ENCODE measurements around the gene PSMD14. TPM values are rescaled to one million over a fixed set of nuclear protein-coding genes. Genes with fewer than 3 reads are reported as not detected.

PSMD14 gene
- total RNA-seq, 1 experiment from 2014 or later: 83.7 TPM

- Mint-ChIP-seq H3K4me1 (peaks cover 0 to 4% of the 10 kb centered on the region in 2 experiments; a peak in 2 of 4 replicates), H3K9me3 (no peaks in the 10 kb centered on the region), H3K27me3 (ENCODE audit: low read depth) (no peaks in the 10 kb centered on the region), H3K27ac (no peak overlapping the region), H3K4me3 (no peak overlapping the region), H3K36me3 (ENCODE audit: insufficient read depth in 1 of 3, low read depth in 3 of 3) (no peaks in the 10 kb centered on the region)
- Histone ChIP-seq H2BK120ac (ENCODE audit: low read depth, low read length, poor library complexity, severe bottlenecking) (no peak overlapping the region), H3K27me3 (ENCODE audit: insufficient read depth, low read length) (no peaks in the 10 kb centered on the region), H4K5ac (ENCODE audit: insufficient read length, low read depth, low read length) (no peak overlapping the region), H3K79me2 (ENCODE audit: insufficient read depth, low read length) (no peaks in the 10 kb centered on the region), H2BK12ac (ENCODE audit: insufficient read length, low read depth, low read length) (no peak overlapping the region), H3K4me1 (ENCODE audit: insufficient read depth, low read length) (no peaks in the 10 kb centered on the region), H2BK5ac (ENCODE audit: insufficient read length, low read length) (no peak overlapping the region), H3K4ac (ENCODE audit: low read depth, low read length) (no peak overlapping the region), H3K4me2 (ENCODE audit: insufficient read depth, insufficient read length, low read length) (no peak overlapping the region), H3T11ph (ENCODE audit: low read length) (no peak overlapping the region), H4K20me1 (ENCODE audit: control insufficient read depth, insufficient read depth, insufficient read length) (no peaks in the 10 kb centered on the region), H2BK20ac (ENCODE audit: low read depth, low read length, poor library complexity, severe bottlenecking) (no peak overlapping the region), H4K8ac (replicated peaks; ENCODE audit: insufficient read length, low read depth, low read length) (peak overlapping the region; percentile 98), H3K23ac (ENCODE audit: insufficient read length, low read depth, low read length) (no peak overlapping the region), H4K91ac (ENCODE audit: insufficient read length, low read depth, low read length) (no peak overlapping the region), H3K79me1 (ENCODE audit: insufficient read depth, low read depth, low read length, poor library complexity, severe bottlenecking) (no peaks in the 10 kb centered on the region), H3K14ac (ENCODE audit: insufficient read depth, low read length) (no peak overlapping the region; the same call in 1 of the 2 replicates), H2AFZ (ENCODE audit: low read length) (no peak overlapping the region), H3K56ac (ENCODE audit: insufficient read length, low read depth, low read length) (no peak overlapping the region), H3K9ac (ENCODE audit: extremely low read depth, insufficient read length, low read length) (no peak overlapping the region), H3K9me3 (ENCODE audit: control insufficient read depth, low read depth, low read length) (no peaks in the 10 kb centered on the region), H3K23me2 (ENCODE audit: insufficient read length, low read depth, low read length, poor library complexity, severe bottlenecking) (no peaks in the 10 kb centered on the region), H2BK15ac (ENCODE audit: low read depth, low read length) (no peak overlapping the region; the same call in 1 of the 2 replicates), H3K27ac (ENCODE audit: insufficient read length, low read depth, low read length) (no peak overlapping the region), H3K18ac (ENCODE audit: insufficient read length, low read depth, low read length) (no peak overlapping the region), H2AK5ac (ENCODE audit: insufficient read length, low read length) (no peak overlapping the region)
- no CpG with 5 or more reads among the region's 11 CpGs for WGBS (ENCODE audit: extremely low coverage, insufficient read length, low lambda C conversion rate)
- no peak for TF ChIP-seq CTCF (conservative IDR thresholded peaks at IDR 0.05)
- no peak for DNase-seq
Measured at GRCh38 chr2:161265874-161266273, 42.4 kb upstream of the PSMD14 start.
